OCI-LY3 (cell line): ENCODE measurements around the gene ZNRF2.

Source experiments
- CTCF ChIP-seq: fragments of 200-600, 300-600 bp; sonication (generic); IDR thresholded peaks from 2 replicates; pipeline ENCODE4 v1.5.1; 2014; ENCODE audit warnings: antibody characterized with exemption, low read length, low read depth
- EZH2phosphoT487 ChIP-seq: fragments of 200-600 bp; shearing (Covaris generic); IDR thresholded peaks from 2 replicates; pipeline ENCODE4 v1.6.1; 2018; ENCODE audit warnings: antibody characterized with exemption, mixed run types, low read depth

GRCh38 chr7:30379131-30379530, 94.7 kb downstream of the ZNRF2 start:
- TF ChIP-seq CTCF, result no peak
- TF ChIP-seq EZH2phosphoT487, result no peak
